GM18868 (cell line): ENCODE data around the gene MIA.
"Not testable (repeated sequence)": the region's sequence is repeated elsewhere in the genome, so short reads cannot be mapped to it uniquely, and the experiment has no call there.

Experiments used
- ATAC-seq: cut with Tn5 transposase; IDR thresholded peaks from one replicate; pipeline ENCODE4 v1.9.1; 2021; ENCODE audit warnings: mild to moderate bottlenecking, moderate library complexity; ENCODE audit not compliant: unreplicated experiment

The MIA gene

GRCh38 chr19:40777937-40778705 lies 2.8 kb downstream of the MIA start, which contains the start of gene RAB4B:
Gene RAB4B, plus strand, starts transcription at chr19:40778247. Its CDS starts 129 bp downstream, at chr19:40778376.
- peak; percentile 55 for ATAC-seq

DNA sequence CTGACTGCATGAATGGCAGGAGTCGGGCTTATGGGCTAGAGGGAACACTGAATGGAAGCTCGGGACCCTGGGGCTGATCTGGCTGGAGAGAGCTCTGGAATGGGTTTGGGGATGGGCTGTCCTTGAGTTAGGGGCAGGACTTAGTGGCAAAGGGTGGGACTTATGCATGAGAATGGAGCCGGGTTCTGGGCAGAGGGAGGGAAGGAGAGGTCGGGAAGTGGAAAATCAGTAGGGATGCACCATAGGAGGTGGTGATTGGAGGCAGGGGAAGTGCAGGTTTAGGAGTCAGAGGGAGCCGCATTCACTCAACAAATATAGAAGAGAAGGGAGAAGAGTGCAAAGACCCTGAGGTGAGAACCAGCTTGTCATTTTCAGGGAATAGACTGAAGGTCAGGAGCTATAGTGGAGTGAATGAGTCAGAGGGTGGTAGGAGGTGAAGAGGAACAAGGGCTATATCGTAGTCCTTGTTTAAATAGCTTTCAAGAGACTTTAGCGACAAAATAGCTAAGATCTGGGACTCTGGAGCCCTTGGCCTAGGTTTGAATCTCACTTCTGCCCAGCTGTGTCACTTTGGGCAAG lies 3.5 kb downstream of the MIA start:
- no peak for ATAC-seq

DNA sequence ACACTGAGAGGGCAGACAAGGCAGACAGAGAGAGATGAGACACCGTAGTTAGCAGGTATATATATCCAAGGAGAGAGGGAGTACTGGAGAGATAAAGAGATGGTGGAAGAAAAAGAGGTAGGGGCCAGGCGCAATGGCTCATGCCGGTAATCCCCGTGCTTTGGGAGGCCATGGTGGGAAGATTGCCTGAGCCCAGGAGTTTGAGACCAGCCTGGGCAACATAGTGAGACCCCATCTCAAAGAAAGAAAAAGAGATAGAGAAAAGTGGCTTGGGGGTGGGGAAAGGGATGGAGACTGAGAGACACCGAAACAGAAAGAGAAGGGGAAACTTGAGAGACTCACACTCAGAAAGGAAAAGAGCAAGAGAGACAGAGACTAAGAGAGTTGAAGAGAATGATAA lies 5.3 kb downstream of the MIA start:
- ATAC-seq, result no peak

GRCh38 chr19:40781140-40781539 lies 5.8 kb downstream of the MIA start:
- no peak for ATAC-seq

GRCh38 chr19:40783711-40784110 lies 8.4 kb downstream of the MIA start:
- no peak for ATAC-seq

GRCh38 chr19:40784146-40784545 lies 8.8 kb downstream of the MIA start:
- ATAC-seq, result not testable (repeated sequence)

- no peak for ATAC-seq
These were observed 10.2 kb downstream of the MIA start for GRCh38 chr19:40785526-40785925.

DNA sequence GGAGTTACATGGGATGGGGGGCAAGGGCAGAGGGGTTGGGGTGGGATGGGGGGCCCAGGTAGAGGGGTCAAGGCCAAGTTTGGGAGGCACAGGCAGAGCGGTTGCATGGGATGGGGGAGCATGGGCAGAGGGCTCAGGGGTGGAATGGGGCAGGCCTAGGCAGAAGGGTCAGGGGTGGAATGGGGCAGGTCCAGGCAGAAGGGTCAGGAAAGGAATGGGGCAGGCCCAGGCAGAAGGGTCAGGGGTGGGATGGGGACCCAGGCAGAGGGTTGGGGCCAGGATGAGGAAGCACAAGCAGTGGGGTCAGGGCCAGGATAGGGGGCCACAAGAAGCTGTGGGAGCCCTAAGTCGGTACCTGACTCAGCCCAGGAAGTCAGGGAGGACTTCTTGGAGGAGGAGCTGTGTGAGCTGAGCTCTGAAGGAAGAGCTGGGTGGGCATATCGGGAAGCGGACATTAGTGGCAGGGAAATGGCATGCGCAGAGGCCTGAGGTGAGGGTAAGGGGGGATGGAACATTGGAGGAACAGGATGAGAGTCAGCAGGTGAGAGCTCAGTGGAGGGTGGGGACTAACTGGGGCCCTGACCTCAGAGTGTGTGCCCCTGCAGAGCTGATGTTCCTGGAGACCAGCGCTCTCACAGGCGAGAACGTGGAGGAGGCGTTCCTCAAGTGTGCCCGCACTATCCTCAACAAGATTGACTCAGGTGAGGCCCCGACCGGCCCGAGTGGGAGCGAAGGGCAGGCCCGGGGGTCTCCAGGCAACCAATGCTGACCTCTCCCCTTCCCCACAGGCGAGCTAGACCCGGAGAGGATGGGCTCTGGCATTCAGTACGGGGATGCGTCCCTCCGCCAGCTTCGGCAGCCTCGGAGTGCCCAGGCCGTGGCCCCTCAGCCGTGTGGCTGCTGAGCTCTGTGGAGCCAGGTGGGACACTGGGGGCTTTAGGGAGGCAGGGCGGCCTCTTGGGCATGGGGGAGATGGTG lies 11.0 kb downstream of the MIA start:
- ATAC-seq, result no peak

DNA sequence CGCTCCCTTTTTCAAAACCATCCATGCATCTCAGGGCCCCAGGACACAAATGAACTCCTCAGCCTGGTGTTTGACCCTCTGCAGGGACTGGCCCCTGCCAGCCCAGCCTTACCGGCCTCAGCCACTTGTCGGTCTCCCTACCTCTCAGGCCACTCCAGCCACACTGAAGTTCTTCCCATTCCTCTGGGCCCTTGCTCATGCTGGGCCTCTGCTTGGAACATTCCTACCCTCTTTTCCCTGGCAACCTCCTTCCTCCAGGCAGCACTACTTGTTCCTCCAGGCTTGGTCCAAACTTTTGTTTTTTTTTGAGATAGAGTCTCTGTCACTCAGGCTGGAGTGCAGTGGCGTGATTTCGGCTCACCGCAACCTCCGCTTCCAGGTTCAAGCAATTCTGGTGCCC lies 16.0 kb downstream of the MIA start:
- ATAC-seq, result no peak

DNA sequence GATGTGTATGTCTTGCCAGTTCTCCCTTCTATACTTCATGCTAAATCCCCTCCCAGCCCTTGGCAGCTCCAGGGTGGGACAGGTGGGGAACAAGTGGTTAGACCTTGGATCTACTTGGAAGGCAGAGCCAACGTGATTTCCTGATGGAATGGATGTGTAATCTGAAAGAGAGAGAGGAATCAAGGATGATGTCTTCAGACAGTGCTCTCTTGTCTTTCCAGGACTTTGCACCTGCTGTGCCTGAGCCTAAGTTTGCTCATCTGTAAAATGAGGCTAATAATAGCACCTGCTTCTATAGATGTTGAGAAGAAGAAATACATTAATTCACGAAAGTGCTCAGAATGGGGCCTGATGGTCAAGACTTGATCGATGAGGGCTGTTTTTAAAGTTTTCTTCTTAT lies 16.7 kb downstream of the MIA start:
- no peak for ATAC-seq

GRCh38 chr19:40797166-40797962 lies 22.0 kb downstream of the MIA start:
- ATAC-seq, result no peak

GRCh38 chr19:40797963-40798682 lies 22.8 kb downstream of the MIA start:
- peak; percentile 20 for ATAC-seq

- peak; percentile 74 for ATAC-seq
These were observed 23.6 kb downstream of the MIA start, which contains the start of gene EGLN2 for GRCh38 chr19:40798683-40799557. Gene EGLN2, plus strand, starts transcription at chr19:40799191. Its CDS starts 1,382 bp downstream, at chr19:40800573.

- ATAC-seq, result no peak
These were observed 24.4 kb downstream of the MIA start for GRCh38 chr19:40799558-40800338.

- ATAC-seq, result no peak
These were observed 25.1 kb downstream of the MIA start for GRCh38 chr19:40800339-40800996.

DNA sequence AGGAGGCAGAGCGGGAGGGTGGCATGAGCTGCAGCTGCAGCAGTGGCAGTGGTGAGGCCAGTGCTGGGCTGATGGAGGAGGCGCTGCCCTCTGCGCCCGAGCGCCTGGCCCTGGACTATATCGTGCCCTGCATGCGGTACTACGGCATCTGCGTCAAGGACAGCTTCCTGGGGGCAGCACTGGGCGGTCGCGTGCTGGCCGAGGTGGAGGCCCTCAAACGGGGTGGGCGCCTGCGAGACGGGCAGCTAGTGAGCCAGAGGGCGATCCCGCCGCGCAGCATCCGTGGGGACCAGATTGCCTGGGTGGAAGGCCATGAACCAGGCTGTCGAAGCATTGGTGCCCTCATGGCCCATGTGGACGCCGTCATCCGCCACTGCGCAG lies 25.7 kb downstream of the MIA start:
- no peak for ATAC-seq

DNA sequence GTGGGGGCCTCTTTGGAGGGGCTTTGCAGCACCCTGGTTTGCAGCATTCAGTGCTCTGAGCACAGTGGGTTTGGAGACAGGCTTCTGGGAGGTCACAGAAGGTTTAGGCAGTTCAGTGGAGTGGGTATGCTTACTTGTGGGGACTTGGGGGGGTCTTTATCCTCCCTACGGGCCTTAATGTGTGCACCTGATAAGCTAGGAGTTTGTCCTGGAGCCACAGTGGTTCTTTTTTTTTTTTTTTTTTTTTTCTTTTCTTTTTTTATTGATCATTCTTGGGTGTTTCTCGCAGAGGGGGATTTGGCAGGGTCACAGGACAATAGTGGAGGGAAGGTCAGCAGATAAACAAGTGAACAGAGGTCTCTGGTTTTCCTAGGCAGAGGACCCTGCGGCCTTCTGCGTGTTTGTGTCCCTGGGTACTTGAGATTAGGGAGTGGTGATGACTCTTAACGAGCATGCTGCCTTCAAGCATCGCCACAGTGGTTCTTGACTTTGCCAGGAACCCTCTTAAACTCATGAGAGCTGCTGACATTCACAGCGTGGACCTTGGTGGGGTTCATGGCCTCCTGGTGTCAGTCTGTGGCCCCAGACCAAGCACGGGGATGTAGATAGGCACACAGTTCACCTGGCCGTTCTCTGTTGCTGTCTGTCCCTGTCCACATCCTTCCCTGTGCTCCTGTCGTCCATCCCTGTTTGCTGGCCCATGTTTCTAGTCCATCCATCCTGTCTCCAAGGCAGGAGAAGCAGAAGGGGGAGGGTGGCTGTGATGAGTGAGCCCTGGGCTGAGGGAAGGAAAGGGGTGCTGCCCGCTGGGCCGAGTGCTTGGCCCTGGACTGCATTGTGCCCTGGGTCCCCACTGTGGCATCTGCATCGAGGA lies 26.3 kb downstream of the MIA start:
- ATAC-seq, result no peak
